Tibial nerve (tissue), 4 donors: ENCODE data around the gene RAD51. TPM values are rescaled to one million over a fixed set of nuclear protein-coding genes. Genes with fewer than 3 reads are reported as not detected.
A peak's percentile ranks its signal among the peaks of the same experiment; 100 is the strongest.

Experiments
- DNase-seq, 2 donors: peaks; one replicate each; pipeline ENCODE4 v3.0.0-alpha.2; 2019; ENCODE audit warnings: low spot score in 2 of 2
- H3K27ac ChIP-seq, 4 donors: fragments of 200-600 bp; sonication (generic) in 3 of 4; one replicate each; pipeline ENCODE4 v1.5.1; 2017 to 2019; ENCODE audit warnings: mild to moderate bottlenecking in 1 of 4
- H3K27me3 ChIP-seq, 2 donors: fragments of 200-600 bp; sonication (generic) in 1 of 2; one replicate each; pipeline versions ENCODE4 v1.5.1 to v1.6.0; 2017 to 2019
- H3K36me3 ChIP-seq, 3 donors: fragments of 200-600 bp; sonication (generic); one replicate each; pipeline ENCODE4 v1.5.1; 2018 to 2019
- H3K4me1 ChIP-seq, 4 donors: fragments of 200-600 bp; sonication (generic) in 3 of 4; one replicate each; pipeline ENCODE4 v1.5.1; 2017 to 2019
- H3K4me3 ChIP-seq, 4 donors: fragments of 200-600 bp; sonication (generic) in 3 of 4; one replicate each; pipeline ENCODE4 v1.5.1; 2017 to 2019; ENCODE audit warnings: mild to moderate bottlenecking in 1 of 4, moderate library complexity in 1 of 4
- H3K9me3 ChIP-seq, 4 donors: fragments of 200-600 bp; sonication (generic) in 3 of 4; one replicate each; pipeline ENCODE4 v1.5.1; 2017 to 2019
- EP300 ChIP-seq, 2 donors: sonication (generic); formaldehyde crosslinking; IDR thresholded peaks; one replicate each; pipeline ENCODE4 v1.6.1; 2017; ENCODE audit warnings: antibody characterized with exemption in 2 of 2, mild to moderate bottlenecking in 1 of 2
- POLR2A ChIP-seq, 2 donors: fragments of 450-650 bp; IDR thresholded peaks; one replicate each; pipeline ENCODE4 v1.6.1; 2017; ENCODE audit warnings: antibody characterized with exemption in 2 of 2, mild to moderate bottlenecking in 2 of 2, moderate library complexity in 2 of 2
- WGBS, 2 donors: methylation state at CpG; one replicate each; pipeline ENCODE4 v1.1.5; 2018; 5-methylcytosine and 5-hydroxymethylcytosine counted together
- total RNA-seq, 4 donors: library from RNA; depleted of rRNA; stranded (reverse); fragments of >200 nt; gene quantifications; one replicate each; pipeline ENCODE4 v1.1.0, GENCODE V29; 2016
- TF ChIP-seq, protein P1 (sequence below), 5 experiments: fragments of 200-600 bp in 3 of 5; fragments of 450-650 bp in 2 of 5; sonication (generic) in 3 of 5; IDR thresholded peaks; one replicate each; pipeline ENCODE4 v1.5.1; 2016 to 2019; ENCODE audit warnings: antibody characterized with exemption in 5 of 5, mild to moderate bottlenecking in 3 of 5, moderate library complexity in 2 of 5

RAD51 gene
- total RNA-seq, 4 donors from 2014 or later, result 0.42 to 0.59 TPM; not detected in 2

DNA sequence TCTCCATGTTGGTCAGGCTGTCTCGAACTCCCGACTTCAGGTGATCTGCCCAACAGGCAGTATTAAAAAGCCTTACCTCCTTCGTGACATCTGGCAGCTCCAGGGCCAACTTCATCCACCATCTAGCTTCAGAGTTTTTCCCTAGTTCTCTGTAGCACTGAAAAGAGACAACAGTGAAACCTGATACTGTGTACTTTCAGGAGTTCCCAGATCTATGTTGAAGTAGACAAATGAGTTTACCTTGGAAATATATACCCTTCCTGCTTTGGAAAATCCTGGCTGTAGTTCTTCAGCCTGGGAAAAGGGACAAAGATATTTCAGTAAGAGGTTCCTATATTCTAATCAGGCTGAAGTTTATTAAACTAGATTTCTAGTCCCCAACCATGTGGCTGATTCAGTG is 42.1 kb downstream of the RAD51 start:
- Histone ChIP-seq H3K27me3 (no peaks in the 10 kb centered on the region), H3K9me3 (no peaks in the 10 kb centered on the region), H3K36me3 (peaks cover 0 to 97% (median 17%) of the 10 kb centered on the region in 3 donors), H3K4me3 (no peak overlapping the region), H3K4me1 (no peaks in the 10 kb centered on the region), H3K27ac (no peak overlapping the region)
- no peak for DNase-seq
- 96 to 97% methylated on average over 3 of the region's 3 CpGs for WGBS, 2 donors
- TF ChIP-seq POLR2A (IDR thresholded peaks at IDR 0.05) (no peak), EP300 (IDR thresholded peaks at IDR 0.05) (no peak)
- TF ChIP-seq, protein P1, sequence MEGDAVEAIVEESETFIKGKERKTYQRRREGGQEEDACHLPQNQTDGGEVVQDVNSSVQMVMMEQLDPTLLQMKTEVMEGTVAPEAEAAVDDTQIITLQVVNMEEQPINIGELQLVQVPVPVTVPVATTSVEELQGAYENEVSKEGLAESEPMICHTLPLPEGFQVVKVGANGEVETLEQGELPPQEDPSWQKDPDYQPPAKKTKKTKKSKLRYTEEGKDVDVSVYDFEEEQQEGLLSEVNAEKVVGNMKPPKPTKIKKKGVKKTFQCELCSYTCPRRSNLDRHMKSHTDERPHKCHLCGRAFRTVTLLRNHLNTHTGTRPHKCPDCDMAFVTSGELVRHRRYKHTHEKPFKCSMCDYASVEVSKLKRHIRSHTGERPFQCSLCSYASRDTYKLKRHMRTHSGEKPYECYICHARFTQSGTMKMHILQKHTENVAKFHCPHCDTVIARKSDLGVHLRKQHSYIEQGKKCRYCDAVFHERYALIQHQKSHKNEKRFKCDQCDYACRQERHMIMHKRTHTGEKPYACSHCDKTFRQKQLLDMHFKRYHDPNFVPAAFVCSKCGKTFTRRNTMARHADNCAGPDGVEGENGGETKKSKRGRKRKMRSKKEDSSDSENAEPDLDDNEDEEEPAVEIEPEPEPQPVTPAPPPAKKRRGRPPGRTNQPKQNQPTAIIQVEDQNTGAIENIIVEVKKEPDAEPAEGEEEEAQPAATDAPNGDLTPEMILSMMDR (IDR thresholded peaks at IDR 0.05), result no peak

DNA sequence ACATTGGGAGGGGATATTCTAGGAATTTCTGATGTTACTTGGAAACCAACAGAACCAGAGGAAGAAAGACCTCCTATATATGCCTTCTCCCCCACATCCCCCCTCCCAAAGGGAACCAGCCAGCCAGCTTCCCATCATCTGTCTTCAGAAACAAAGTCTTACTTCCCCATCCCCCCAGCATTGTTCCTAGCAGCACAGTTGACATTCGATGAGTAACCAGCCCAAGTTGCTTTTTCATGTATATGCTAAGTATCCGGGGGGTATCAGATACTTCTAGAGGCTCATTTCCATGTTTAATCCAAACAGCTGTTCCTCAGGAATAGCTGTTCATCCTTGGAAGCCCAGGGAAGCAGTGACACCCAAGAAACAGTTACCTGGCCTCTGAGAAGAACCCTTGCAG is 44.1 kb downstream of the RAD51 start:
- Histone ChIP-seq H3K36me3 (peaks cover 0 to 97% (median 17%) of the 10 kb centered on the region in 3 donors), H3K4me3 (no peak overlapping the region), H3K4me1 (no peaks in the 10 kb centered on the region), H3K27ac (no peak overlapping the region), H3K27me3 (no peaks in the 10 kb centered on the region), H3K9me3 (no peaks in the 10 kb centered on the region)
- DNase-seq, result no peak
- 34 to 39% methylated on average over 2 of the region's 2 CpGs for WGBS, 2 donors
- TF ChIP-seq EP300 (IDR thresholded peaks at IDR 0.05) (no peak), POLR2A (IDR thresholded peaks at IDR 0.05) (no peak)
- TF ChIP-seq, protein P1 (IDR thresholded peaks at IDR 0.05), result no peak

DNA sequence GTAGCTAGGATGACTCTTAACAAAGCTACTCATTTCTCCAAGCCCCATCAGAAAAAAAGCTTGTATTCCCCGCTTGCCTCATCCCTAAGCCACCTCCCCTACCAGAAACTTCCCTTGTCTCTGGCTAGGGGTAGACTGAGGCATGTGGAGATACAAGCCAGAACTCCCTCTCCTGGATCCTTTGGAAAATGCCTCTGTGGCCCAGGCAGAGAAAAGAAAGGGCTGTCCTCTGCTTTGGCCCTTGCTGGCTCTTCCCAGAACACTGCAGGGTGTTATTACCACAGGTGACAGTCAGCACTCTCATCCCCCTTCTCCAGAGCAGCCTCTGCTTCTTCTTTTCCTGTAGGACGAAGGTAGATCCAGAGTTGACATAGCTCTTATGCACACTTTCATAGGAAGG is 44.9 kb downstream of the RAD51 start:
- whole genome bisulfite sequencing, 2 donors, result 78 to 96% methylated on average over 2 of the region's 2 CpGs
- H3K36me3 ChIP-seq, result peaks cover 0 to 97% (median 17%) of the 10 kb centered on the region in 3 donors
- no peaks in the 10 kb centered on the region for H3K9me3 ChIP-seq
- TF ChIP-seq POLR2A (IDR thresholded peaks at IDR 0.05), result no peak
- TF ChIP-seq, protein P1 (IDR thresholded peaks at IDR 0.05), result no peak
- no peaks in the 10 kb centered on the region for H3K4me1 ChIP-seq
- H3K4me3 ChIP-seq, result no peak overlapping the region
- no peak overlapping the region for H3K27ac ChIP-seq
- no peaks in the 10 kb centered on the region for H3K27me3 ChIP-seq
- DNase-seq, result no peak

DNA sequence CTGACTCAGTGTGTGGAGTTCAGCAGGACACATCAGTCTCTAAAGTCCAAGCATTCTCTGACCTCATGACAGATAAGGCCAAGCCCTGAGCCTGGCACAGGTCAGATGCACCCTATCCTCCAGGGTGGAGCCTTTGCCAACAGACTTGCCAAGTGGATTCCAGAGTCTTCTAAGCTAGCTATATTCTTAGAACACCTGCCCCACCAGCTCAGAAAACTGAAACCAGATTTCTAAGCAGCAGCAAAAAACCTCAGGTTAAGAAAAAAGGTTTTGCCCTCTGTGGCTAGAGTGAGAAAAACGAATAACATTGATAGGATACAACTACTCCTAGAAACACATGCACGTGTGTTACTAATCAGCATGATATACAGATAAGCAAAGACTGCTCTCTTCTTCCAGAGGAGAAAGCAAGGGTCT is 48.5 kb downstream of the RAD51 start:
- Histone ChIP-seq H3K4me3 (no peak overlapping the region), H3K4me1 (peaks cover 0 to 4% (median 0%) of the 10 kb centered on the region in 4 donors), H3K27me3 (no peaks in the 10 kb centered on the region), H3K27ac (no peak overlapping the region), H3K9me3 (no peaks in the 10 kb centered on the region), H3K36me3 (peaks cover 0 to 95% (median 0%) of the 10 kb centered on the region in 3 donors)
- 64 to 73% methylated on average over 2 of the region's 2 CpGs for WGBS, 2 donors
- DNase-seq, result no peak
- TF ChIP-seq, protein P1 (IDR thresholded peaks at IDR 0.05), result no peak
- TF ChIP-seq EP300 (IDR thresholded peaks at IDR 0.05) (no peak), POLR2A (IDR thresholded peaks at IDR 0.05) (no peak)

DNA sequence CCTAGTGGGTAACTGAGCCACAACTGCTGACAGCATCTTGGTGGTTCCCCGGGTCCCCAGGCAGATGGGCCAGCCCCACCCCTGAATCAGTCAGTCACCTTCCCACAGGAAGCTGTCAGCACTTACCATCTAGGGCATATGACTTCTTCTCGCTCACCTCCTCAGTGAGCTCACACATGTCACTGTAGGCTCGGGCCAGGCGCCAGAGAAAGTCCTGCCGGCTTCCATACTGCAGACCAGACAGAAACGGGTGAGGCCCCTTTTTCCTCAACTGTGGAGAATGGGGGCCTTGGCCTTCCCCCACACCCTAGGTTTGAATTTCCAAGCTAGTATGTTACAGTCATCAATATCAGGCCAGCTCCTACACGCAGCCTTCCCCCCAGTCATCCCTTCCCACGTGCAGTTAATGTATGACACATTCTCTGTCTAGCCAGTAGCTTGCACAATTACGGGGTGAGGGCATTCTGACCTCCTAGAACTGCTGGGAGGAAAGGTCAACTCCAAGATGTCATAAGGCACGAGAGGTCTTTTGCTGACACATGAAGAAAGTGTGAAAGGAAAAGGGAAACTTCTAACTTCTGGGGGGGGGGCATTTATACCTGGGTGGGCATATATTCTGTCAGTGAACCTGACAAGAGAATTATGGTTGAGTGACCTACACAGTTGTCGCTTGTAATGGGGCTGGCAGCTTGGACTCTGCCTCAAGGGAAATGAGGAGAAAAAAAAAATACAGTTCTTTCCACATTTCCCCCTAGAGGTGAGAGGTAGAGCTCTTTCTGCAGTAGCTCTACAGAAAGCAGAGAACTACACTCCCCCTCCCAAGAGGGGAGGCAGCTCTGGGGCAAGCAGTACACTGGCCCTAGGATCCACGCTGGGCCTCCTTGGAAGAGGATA is 49.2 kb downstream of the RAD51 start:
- DNase-seq, result no peak
- peaks cover 0 to 95% (median 0%) of the 10 kb centered on the region in 3 donors for H3K36me3 ChIP-seq
- TF ChIP-seq, protein P1 (IDR thresholded peaks at IDR 0.05), result no peak
- TF ChIP-seq POLR2A (IDR thresholded peaks at IDR 0.05) (no peak), EP300 (IDR thresholded peaks at IDR 0.05) (no peak)
- peak overlapping the region in 1 of 4 donors; percentile 29 for H3K27ac ChIP-seq
- H3K27me3 ChIP-seq, result no peaks in the 10 kb centered on the region
- no peak overlapping the region for H3K4me3 ChIP-seq
- 58 to 70% methylated on average over 12 of the region's 12 CpGs for WGBS, 2 donors
- H3K4me1 ChIP-seq, result peaks cover 0 to 4% (median 0%) of the 10 kb centered on the region in 4 donors
- H3K9me3 ChIP-seq, result no peaks in the 10 kb centered on the region
